Kidney (tissue), 14 donors: ENCODE results near the gene SECTM1. TPM values are rescaled to one million over a fixed set of nuclear protein-coding genes. Genes with fewer than 3 reads are reported as not detected.

Source experiments
- DNase-seq, 5 donors: peaks; one replicate each; pipeline ENCODE4 v3.0.0-alpha.2; 2013 to 2020
- FAIRE-seq: peaks from 2 replicates; lab custom pipeline; 2012; peaks lifted over from hg19 to GRCh38; lab: Jason Lieb, UNC
- H3K27ac ChIP-seq, 2 donors: one replicate each; pipeline ENCODE4 v1.7.0; 2013; ENCODE audit warnings: low read depth in 2 of 2, low read length in 2 of 2, inconsistent platforms in 1 of 2
- H3K27me3 ChIP-seq: one replicate; pipeline ENCODE4 v1.7.1; 2013; ENCODE audit warnings: low read length, inconsistent platforms; ENCODE audit not compliant: control insufficient read depth, insufficient read depth
- H3K36me3 ChIP-seq, 3 donors: one replicate each; pipeline versions ENCODE4 v1.7.0 to v1.7.1; 2013; ENCODE audit warnings: low read length in 3 of 3, control low read depth in 1 of 3, inconsistent platforms in 1 of 3; ENCODE audit not compliant: insufficient read depth in 3 of 3, control insufficient read depth in 2 of 3
- H3K4me1 ChIP-seq, 3 donors: one replicate each; pipeline versions ENCODE4 v1.7.0 to v1.7.1; 2013; ENCODE audit warnings: low read length in 3 of 3, inconsistent platforms in 1 of 3, low read depth in 1 of 3; ENCODE audit not compliant: control insufficient read depth in 2 of 3, insufficient read depth in 2 of 3
- H3K4me3 ChIP-seq, 3 donors: one replicate each; pipeline versions ENCODE4 v1.7.0 to v1.8.1; 2013; ENCODE audit warnings: low read length in 3 of 3, control low read depth in 1 of 3, inconsistent platforms in 1 of 3
- H3K9ac ChIP-seq, 3 donors: one replicate each; pipeline versions ENCODE4 v1.7.0 to v1.7.1; 2013; ENCODE audit warnings: low read length in 3 of 3, control low read depth in 1 of 3, inconsistent platforms in 1 of 3
- H3K9me3 ChIP-seq, 3 donors: one replicate each; pipeline versions ENCODE4 v1.7.0 to v1.7.1; 2013; ENCODE audit warnings: low read length in 3 of 3, control low read depth in 1 of 3, inconsistent platforms in 1 of 3; ENCODE audit not compliant: control insufficient read depth in 2 of 3, insufficient read depth in 1 of 3
- CTCF ChIP-seq: IDR thresholded peaks from 3 replicates; pipeline ENCODE4 v1.5.1; 2012; ENCODE audit warnings: mild to moderate bottlenecking, moderate library complexity, borderline replicate concordance; ENCODE audit not compliant: insufficient read depth; ENCODE audit errors: extremely low read depth
- intact Hi-C: fragments of 100-400 bp; cut with DNase I; formaldehyde crosslinking; loops from one replicate; pipeline ENCODE4 v1.11.1; 2022
- polyA plus RNA-seq: library from polyadenylated mRNA; stranded (reverse); fragments of 350-450 nt; fragmentation: Illumina TruSeq; extraction: RNeasy Lipid Tissue Mini Kit (QIAGEN cat#74804); gene quantifications from one replicate; pipeline ENCODE4 v1.2.3, GENCODE V29; 2014; ENCODE audit warnings: low read depth, low replicate concordance; ENCODE audit not compliant: insufficient read depth
- total RNA-seq: library from RNA; stranded (reverse); fragmentation: NEBNext Ultra II Directional; extraction: Animal tissue kit (Norgen Biotek cat#: 25700); gene quantifications from one replicate; pipeline ENCODE4 v1.2.1, GENCODE V29; 2021
- donor health status: control.
- donor health status: control.
- donor health status: control.
- donor health status: control.
- donor health status: control.
- donor health status: DM: yes; HTN: yes; CAD: no.
- donor health status: Normal renal cell carcinoma (clear cell type).

Gene SECTM1
- total and polyA plus RNA-seq, 2 donors from 2014 or later: 15.4 to 87.5 TPM

GRCh38 chr17:82320956-82321927 lies 12.3 kb downstream of the SECTM1 start:
- H3K27ac ChIP-seq: no peak overlapping the region
- H3K36me3 ChIP-seq: no peaks in the 10 kb centered on the region
- no peaks in the 10 kb centered on the region for H3K4me1 ChIP-seq
- H3K9ac ChIP-seq: no peak overlapping the region
- DNase-seq: peak in 1 of 5 donors; percentile 81
- intact Hi-C loops: loop anchor here (10.0 kb wide), 2 partner anchors 86 to 116 kb away; no protein-coding TSS in a partner anchor
- no peaks in the 10 kb centered on the region for H3K9me3 ChIP-seq
- H3K27me3 ChIP-seq: no peaks in the 10 kb centered on the region
- TF ChIP-seq CTCF: peak; percentile 91
- H3K4me3 ChIP-seq: no peak overlapping the region
- no peak for FAIRE-seq

GRCh38 chr17:82320140-82320840 lies 13.3 kb downstream of the SECTM1 start:
- Histone ChIP-seq H3K4me1 (no peaks in the 10 kb centered on the region), H3K27me3 (no peaks in the 10 kb centered on the region), H3K4me3 (no peak overlapping the region), H3K27ac (no peak overlapping the region), H3K36me3 (no peaks in the 10 kb centered on the region), H3K9me3 (no peaks in the 10 kb centered on the region), H3K9ac (no peak overlapping the region)
- intact Hi-C loops: loop anchor here (10.0 kb wide), 2 partner anchors 85 to 115 kb away; no protein-coding TSS in a partner anchor
- no peak for TF ChIP-seq CTCF
- no peak for FAIRE-seq
- peak in 1 of 5 donors; percentile 70 for DNase-seq

DNA sequence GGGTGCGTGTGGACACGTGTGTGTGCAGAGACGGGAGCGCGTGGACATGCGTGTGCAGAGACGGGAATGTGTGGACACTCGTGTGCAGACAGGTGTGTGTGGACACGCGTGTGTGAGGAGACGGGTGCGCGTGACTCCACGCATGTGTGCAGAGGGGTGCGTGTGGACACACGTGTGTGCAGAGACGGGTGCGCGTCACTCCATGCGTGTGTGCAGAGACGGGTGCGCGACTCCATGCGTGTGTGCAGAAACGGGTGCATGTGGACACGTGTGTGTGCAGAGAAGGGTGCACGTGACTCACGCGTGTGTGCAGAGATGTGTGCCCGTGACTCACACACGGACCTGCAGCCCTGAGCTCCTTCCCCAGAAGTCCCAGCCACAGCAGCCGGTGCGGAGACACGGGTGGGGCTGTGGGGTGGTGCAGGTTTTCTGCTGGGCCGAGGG lies 13.9 kb downstream of the SECTM1 start:
- FAIRE-seq (no peak), DNase-seq (peak in 1 of 5 donors; percentile 73)
- H3K9me3 ChIP-seq: no peaks in the 10 kb centered on the region
- intact Hi-C loops: loop anchor here (10.0 kb wide), 2 partner anchors 85 to 115 kb away; no protein-coding TSS in a partner anchor
- H3K4me1 ChIP-seq: no peaks in the 10 kb centered on the region
- TF ChIP-seq CTCF: no peak
- H3K27ac ChIP-seq: no peak overlapping the region
- H3K9ac ChIP-seq: no peak overlapping the region
- no peaks in the 10 kb centered on the region for H3K27me3 ChIP-seq
- H3K4me3 ChIP-seq: no peak overlapping the region
- H3K36me3 ChIP-seq: no peaks in the 10 kb centered on the region
